ENCODE measurements around the gene CCR1.
"Not testable (repeated sequence)": the region's sequence is repeated elsewhere in the genome, so short reads cannot be mapped to it uniquely, and the experiment has no call there.

CCR1 gene

GRCh38 chr3:46168583-46169345 is 39.3 kb downstream of the CCR1 start:
- DNase-seq (ENCODE audit: low spot score), result no peak

- no peak for DNase-seq (ENCODE audit: low spot score)
Measured at GRCh38 chr3:46163556-46164041, 44.5 kb downstream of the CCR1 start.

- no peak for DNase-seq (ENCODE audit: low spot score)
Measured at GRCh38 chr3:46162975-46163555, 45.0 kb downstream of the CCR1 start.

- not testable (repeated sequence) for DNase-seq (ENCODE audit: low spot score)
Measured at GRCh38 chr3:46157685-46158084, 50.4 kb downstream of the CCR1 start.

GRCh38 chr3:46154311-46154710 is 53.8 kb downstream of the CCR1 start:
- no peak for DNase-seq (ENCODE audit: low spot score)
